ENCODE data around the gene RNF26. TPM values are rescaled to one million over a fixed set of nuclear protein-coding genes. Genes with fewer than 3 reads are reported as not detected.

Gene RNF26
- total RNA-seq, 4 donors from 2014 or later, result 6.7 to 16.8 (median 13.1) TPM

- 91 to 93% methylated on average over 5 of the region's 5 CpGs for WGBS, 2 donors
- no peak for TF ChIP-seq POLR2A (IDR thresholded peaks at IDR 0.05)
- TF ChIP-seq, protein P1, sequence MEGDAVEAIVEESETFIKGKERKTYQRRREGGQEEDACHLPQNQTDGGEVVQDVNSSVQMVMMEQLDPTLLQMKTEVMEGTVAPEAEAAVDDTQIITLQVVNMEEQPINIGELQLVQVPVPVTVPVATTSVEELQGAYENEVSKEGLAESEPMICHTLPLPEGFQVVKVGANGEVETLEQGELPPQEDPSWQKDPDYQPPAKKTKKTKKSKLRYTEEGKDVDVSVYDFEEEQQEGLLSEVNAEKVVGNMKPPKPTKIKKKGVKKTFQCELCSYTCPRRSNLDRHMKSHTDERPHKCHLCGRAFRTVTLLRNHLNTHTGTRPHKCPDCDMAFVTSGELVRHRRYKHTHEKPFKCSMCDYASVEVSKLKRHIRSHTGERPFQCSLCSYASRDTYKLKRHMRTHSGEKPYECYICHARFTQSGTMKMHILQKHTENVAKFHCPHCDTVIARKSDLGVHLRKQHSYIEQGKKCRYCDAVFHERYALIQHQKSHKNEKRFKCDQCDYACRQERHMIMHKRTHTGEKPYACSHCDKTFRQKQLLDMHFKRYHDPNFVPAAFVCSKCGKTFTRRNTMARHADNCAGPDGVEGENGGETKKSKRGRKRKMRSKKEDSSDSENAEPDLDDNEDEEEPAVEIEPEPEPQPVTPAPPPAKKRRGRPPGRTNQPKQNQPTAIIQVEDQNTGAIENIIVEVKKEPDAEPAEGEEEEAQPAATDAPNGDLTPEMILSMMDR (IDR thresholded peaks at IDR 0.05), result no peak
- H3K4me3 ChIP-seq (ENCODE audit: low read depth, poor library complexity, severe bottlenecking), result no peak overlapping the region
- DNase-seq (ENCODE audit: low spot score in 2 of 2), result no peak
- intact Hi-C loops (cut with DNase I; ENCODE audit: low total_unique reads), result no loop called here
These were observed 31.1 kb upstream of the RNF26 start for GRCh38 chr11:119303227-119303718.

DNA sequence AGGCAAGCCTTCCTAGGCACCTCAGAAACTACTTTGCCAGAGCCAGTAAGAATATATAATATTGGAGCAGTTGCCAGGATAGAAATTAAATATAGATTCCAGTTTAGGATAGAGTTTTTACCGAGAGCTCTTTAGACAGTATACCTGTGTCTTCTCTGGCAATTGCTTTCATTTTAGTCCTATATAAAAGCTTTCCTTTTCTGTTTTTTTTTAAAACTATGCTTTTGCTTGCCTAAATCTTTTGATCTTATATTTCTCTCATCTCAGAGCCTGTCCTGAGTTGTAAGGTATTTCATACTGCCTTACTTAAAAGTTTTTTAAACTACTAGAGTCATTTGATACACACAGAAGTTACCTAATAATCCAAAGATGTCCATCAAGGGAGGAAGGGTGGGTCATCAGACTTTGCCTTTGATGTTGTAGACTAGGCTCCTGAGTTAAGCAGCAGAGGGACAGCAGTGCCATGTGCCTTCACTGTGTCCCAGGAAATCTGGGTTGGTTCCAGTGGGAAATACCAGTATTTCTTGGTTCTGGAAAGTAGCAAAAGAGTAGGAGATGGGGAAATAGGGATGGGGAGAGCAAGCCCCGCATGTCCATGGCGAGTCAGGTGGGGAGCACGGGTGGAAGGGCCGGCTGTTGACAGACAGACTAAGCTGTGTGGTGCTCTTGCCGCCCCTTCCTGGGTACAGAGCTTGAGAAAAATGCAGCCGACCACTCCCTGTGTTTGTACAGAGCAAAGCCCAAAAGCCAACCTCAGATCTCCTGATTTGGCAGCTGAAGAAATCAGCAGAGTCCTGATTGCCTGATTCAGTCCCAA lies 28.6 kb upstream of the RNF26 start:
- intact Hi-C loops (cut with DNase I; ENCODE audit: low total_unique reads), result no loop called here
- TF ChIP-seq POLR2A (IDR thresholded peaks at IDR 0.05), result no peak
- TF ChIP-seq, protein P1 (IDR thresholded peaks at IDR 0.05), result no peak
- WGBS, 2 donors, result 88 to 90% methylated on average over 7 of the region's 7 CpGs

DNA sequence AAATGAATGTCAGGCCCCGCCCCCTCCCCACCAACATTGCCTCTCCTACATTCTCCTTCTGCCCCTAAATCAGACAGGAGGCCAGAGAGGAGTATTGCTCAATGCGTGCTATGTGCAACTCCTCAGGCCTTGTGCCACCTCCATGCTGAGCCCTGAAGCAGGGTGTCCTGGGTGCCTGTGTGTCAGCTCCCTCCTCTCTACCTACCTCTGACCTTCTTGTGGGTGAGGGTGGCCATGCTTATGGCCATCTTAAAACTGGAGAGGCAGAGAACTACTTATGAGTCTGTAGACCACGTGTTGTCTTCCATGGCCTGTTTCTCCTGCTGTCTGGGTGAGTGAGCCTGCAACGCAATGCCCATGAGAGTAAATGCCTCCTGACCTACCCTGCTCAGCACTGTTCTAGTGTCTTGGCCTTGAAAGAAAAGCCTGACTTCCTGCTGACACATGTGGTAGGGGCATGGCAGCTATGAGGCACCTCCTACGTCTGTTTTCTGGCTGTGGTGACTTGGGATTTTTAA lies 27.9 kb upstream of the RNF26 start:
- no peak for DNase-seq (ENCODE audit: low spot score in 2 of 2)
- WGBS, 2 donors, result 70 to 84% methylated on average over 5 of the region's 5 CpGs
- TF ChIP-seq, protein P1 (IDR thresholded peaks at IDR 0.05), result no peak
- intact Hi-C loops (cut with DNase I; ENCODE audit: low total_unique reads), result no loop called here
- no peak overlapping the region for H3K4me3 ChIP-seq (ENCODE audit: low read depth, poor library complexity, severe bottlenecking)

More for the DNA sequence above, 28.6 kb upstream of the RNF26 start:
- H3K4me3 ChIP-seq (ENCODE audit: low read depth, poor library complexity, severe bottlenecking), result no peak overlapping the region
- no peak for DNase-seq (ENCODE audit: low spot score in 2 of 2)

DNA sequence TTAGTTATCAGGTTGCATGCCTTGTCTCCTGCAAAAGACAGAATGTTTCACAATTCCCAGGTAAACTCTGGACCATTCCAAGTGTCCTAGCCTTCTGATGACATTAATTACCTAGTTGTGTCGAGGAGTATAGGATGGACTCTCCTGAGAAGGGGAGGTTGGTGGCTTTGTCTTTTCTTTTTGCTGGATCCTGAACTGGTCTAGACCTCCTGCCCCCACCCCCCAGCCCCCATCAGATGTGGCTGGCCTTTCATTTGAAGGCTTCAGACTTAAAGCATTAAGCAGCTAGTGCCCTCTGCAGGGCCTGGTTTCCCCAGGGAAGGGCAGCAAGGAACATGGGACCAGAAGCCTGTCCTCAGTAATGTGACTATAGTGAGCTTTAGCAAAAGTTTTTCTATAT lies 27.1 kb upstream of the RNF26 start:
- no peak overlapping the region for H3K4me3 ChIP-seq (ENCODE audit: low read depth, poor library complexity, severe bottlenecking)
- TF ChIP-seq, protein P1 (IDR thresholded peaks at IDR 0.05), result no peak
- no peak for TF ChIP-seq POLR2A (IDR thresholded peaks at IDR 0.05)
- no peak for DNase-seq (ENCODE audit: low spot score in 2 of 2)
- 69 to 81% methylated on average over 1 of the region's 1 CpG for WGBS, 2 donors
- intact Hi-C loops (cut with DNase I; ENCODE audit: low total_unique reads), result no loop called here

GRCh38 chr11:119307974-119308373 lies 26.4 kb upstream of the RNF26 start:
- intact Hi-C loops (cut with DNase I; ENCODE audit: low total_unique reads), result no loop called here
- 83 to 87% methylated on average over 5 of the region's 5 CpGs for WGBS, 2 donors

More at GRCh38 chr11:119307974-119308373, 26.4 kb upstream of the RNF26 start:
- TF ChIP-seq, protein P1 (IDR thresholded peaks at IDR 0.05), result no peak
- no peak for TF ChIP-seq POLR2A (IDR thresholded peaks at IDR 0.05)
- DNase-seq (ENCODE audit: low spot score in 2 of 2), result no peak
- no peak overlapping the region for H3K4me3 ChIP-seq (ENCODE audit: low read depth, poor library complexity, severe bottlenecking)

Data from lower leg skin (tissue), 4 donors.